WERI-Rb-1 (cell line): Measurements from ENCODE around the gene VIL1.
A peak's percentile ranks its signal among the peaks of the same experiment; 100 is the strongest.

ENCODE experiments used
- DNase-seq: peaks from one replicate; pipeline ENCODE4 v3.0.0-alpha.2; 2020
- H3K27ac ChIP-seq: fragments of 250-450 bp; sonication (Bioruptor Pico); 2 replicates; pipeline ENCODE4 v1.5.1; 2020; ENCODE audit warnings: mild to moderate bottlenecking, moderate library complexity
- H3K27me3 ChIP-seq: fragments of 250-450 bp; sonication (Bioruptor Pico); 2 replicates; pipeline ENCODE4 v1.5.1; 2021; ENCODE audit warnings: mild to moderate bottlenecking, low read depth, moderate library complexity; ENCODE audit not compliant: insufficient read depth, severe bottlenecking
- H3K36me3 ChIP-seq: fragments of 250-450 bp; sonication (Bioruptor Pico); 2 replicates; pipeline ENCODE4 v1.5.1; 2020; ENCODE audit warnings: mild to moderate bottlenecking, moderate library complexity
- H3K4me3 ChIP-seq: 2 replicates; pipeline ENCODE4 v1.5.1; 2011; ENCODE audit warnings: low read depth, mild to moderate bottlenecking, control low read depth, low read length
- H3K9me3 ChIP-seq: fragments of 250-450 bp; sonication (Bioruptor Pico); 2 replicates; pipeline ENCODE4 v1.5.1; 2021; ENCODE audit warnings: mild to moderate bottlenecking, moderate library complexity; ENCODE audit not compliant: severe bottlenecking
- TF ChIP-seq, protein P1 (sequence below): IDR thresholded peaks from 2 replicates; pipeline ENCODE4 v1.5.1; 2011; ENCODE audit warnings: low read depth, mild to moderate bottlenecking, control low read depth, inconsistent platforms, low read length

VIL1 gene

GRCh38 chr2:218406209-218406948, 12.5 kb upstream of the VIL1 start:
- peak overlapping the region; percentile 87 for H3K27ac ChIP-seq

DNA sequence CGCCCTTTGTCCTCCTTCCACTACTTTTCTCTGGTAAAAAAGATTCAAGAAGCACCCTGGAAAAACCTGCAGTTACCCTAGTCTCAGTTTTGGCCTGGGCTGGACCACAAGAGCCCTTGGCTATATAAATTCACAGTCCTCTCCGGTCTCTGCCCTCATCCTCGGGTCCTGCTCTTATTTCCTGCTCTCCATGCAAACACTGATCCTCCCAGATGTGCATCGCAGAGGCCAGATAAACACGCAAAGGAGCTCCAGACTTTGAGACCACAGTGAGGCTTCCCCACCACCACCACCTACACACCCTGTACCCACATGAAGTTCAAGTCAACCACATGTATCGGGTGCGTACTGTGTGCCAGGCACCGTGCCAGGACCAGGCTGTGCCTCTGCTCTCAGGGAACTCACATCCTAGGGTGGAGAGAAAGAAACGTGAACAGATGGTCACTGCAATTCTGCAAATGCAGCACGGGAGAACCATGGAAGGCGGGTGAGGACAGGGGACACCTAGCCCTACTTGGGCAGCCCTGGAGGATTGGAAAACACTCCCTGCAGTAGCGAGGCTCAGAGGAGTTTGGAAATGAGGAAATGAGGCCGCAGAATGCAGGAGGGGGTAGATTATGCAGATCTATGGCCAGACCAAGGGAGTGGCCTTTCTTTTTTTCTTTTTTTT, 11.8 kb upstream of the VIL1 start:
- Histone ChIP-seq H3K4me3 (peak overlapping the region; percentile 45), H3K27me3 (no peaks in the 10 kb centered on the region), H3K9me3 (no peaks in the 10 kb centered on the region), H3K36me3 (peaks cover 23% of the 10 kb centered on the region), H3K27ac (peak overlapping the region; percentile 87)
- peak; percentile 70 for DNase-seq
- TF ChIP-seq, protein P1, sequence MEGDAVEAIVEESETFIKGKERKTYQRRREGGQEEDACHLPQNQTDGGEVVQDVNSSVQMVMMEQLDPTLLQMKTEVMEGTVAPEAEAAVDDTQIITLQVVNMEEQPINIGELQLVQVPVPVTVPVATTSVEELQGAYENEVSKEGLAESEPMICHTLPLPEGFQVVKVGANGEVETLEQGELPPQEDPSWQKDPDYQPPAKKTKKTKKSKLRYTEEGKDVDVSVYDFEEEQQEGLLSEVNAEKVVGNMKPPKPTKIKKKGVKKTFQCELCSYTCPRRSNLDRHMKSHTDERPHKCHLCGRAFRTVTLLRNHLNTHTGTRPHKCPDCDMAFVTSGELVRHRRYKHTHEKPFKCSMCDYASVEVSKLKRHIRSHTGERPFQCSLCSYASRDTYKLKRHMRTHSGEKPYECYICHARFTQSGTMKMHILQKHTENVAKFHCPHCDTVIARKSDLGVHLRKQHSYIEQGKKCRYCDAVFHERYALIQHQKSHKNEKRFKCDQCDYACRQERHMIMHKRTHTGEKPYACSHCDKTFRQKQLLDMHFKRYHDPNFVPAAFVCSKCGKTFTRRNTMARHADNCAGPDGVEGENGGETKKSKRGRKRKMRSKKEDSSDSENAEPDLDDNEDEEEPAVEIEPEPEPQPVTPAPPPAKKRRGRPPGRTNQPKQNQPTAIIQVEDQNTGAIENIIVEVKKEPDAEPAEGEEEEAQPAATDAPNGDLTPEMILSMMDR, result no peak

More at GRCh38 chr2:218406209-218406948, 12.5 kb upstream of the VIL1 start:
- no peaks in the 10 kb centered on the region for H3K9me3 ChIP-seq
- H3K27me3 ChIP-seq, result no peaks in the 10 kb centered on the region
- TF ChIP-seq, protein P1, result peak; percentile 86
- peaks cover 30% of the 10 kb centered on the region for H3K36me3 ChIP-seq
- peak; percentile 97 for DNase-seq
- H3K4me3 ChIP-seq, result peak overlapping the region; percentile 46

DNA sequence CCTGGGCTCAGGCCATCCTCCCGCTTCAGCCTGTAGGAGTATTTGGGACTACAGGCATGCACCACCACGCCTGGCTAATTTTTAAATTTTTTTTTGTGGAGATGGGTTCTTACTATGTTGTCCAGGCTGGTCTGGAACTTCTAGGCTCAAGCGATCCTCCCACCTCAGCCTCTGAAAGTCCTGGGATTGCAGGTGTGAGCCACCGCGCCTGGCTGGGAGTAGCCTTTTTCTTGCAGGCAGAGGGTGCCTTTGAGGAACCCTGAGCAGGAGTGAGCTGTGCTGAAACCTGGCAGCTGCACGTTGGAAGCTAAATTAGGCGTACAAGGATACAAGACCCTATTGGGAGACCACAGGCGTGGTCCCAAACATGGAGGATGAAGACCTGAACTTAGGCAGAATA, 11.2 kb upstream of the VIL1 start:
- TF ChIP-seq, protein P1, result no peak
- Histone ChIP-seq H3K9me3 (no peaks in the 10 kb centered on the region), H3K36me3 (peaks cover 18% of the 10 kb centered on the region), H3K4me3 (peak overlapping the region; percentile 45), H3K27ac (peak overlapping the region; percentile 87), H3K27me3 (no peaks in the 10 kb centered on the region)
- no peak for DNase-seq

- H3K9me3 ChIP-seq, result no peaks in the 10 kb centered on the region
- TF ChIP-seq, protein P1, result no peak
- H3K27ac ChIP-seq, result no peak overlapping the region
- H3K36me3 ChIP-seq, result no peaks in the 10 kb centered on the region
- H3K27me3 ChIP-seq, result no peaks in the 10 kb centered on the region
- no peak for DNase-seq
- H3K4me3 ChIP-seq, result no peak overlapping the region
Measured at GRCh38 chr2:218418321-218418716, 604 bp upstream of the VIL1 start.

DNA sequence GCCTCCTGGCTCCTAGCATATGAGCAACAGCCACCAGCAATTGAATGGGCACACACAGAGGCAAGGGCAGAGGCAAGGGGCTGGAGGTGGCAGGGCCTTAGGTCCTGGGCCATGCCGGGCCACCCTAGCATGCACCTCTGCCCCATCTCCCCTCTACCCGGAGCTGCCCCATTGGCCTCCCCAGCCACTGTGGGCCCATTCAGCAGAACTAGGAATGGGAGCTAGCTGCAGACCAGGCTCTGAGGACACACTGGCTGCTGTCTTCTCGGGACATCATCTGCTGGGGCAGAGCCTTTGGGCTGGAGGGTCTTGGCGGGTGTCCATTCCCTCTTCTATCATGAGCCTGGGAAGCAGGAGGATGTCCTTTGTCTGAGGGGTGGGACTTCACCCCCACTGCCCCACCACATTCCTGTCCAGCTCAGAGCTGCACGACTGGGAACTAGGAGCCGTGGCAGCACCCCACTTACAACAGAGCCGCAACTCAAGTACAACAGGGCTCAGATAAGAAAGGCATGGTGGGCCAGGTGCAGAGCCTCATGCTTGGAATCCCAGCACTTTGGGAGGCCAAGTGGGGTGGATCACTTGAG, 800 bp downstream of the VIL1 start:
- no peak for DNase-seq
- Histone ChIP-seq H3K9me3 (no peaks in the 10 kb centered on the region), H3K36me3 (no peaks in the 10 kb centered on the region), H3K27me3 (no peaks in the 10 kb centered on the region), H3K4me3 (no peak overlapping the region), H3K27ac (no peak overlapping the region)
- TF ChIP-seq, protein P1, result no peak
